ENCODE measurements around the gene ROR2. TPM values are rescaled to one million over a fixed set of nuclear protein-coding genes. Genes with fewer than 3 reads are reported as not detected.

ROR2 gene
- total and polyA plus RNA-seq, 2 of the 13 experiments (the other 11 are each of a cell fraction or from before 2014, with no cell fraction given), result not detected

DNA sequence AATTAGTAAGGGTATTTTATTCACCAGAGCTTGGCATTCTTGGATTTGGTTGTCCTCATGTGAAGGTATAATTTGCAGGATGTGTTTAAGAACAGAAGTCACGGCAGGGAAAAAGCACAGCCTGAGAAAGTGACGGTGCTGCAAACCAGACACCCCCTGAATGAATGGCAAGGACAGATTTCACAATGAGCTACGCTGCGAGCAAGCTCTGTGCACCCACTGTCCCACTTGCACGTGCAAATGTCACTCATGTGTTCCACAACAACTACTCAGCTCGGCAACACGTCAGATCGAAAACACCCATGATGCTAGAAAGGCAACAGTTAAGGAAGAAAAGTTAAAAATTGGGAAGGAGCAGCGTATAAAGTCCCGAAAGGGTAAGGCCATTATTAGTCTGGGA is 168.9 kb downstream of the ROR2 start (continued):
- TF ChIP-seq MLXIP (CRISPR knock-in tag; IDR thresholded peaks at IDR 0.05; ENCODE audit: borderline replicate concordance), result no peak
- TF ChIP-seq IKZF1 (IDR thresholded peaks at IDR 0.05), result no peak

- CTCF ChIA-PET (ENCODE audit: low intra/inter-chr PET ratio, low total read pairs), result no interaction called here
- in situ Hi-C loops (cut with HindIII; ENCODE audit: extremely low pct_ligation_motif_present, low pct_unique_long_range_greater_than_20kb), result no loop called here
Observed at GRCh38 chr9:91778031-91778430, 172.0 kb downstream of the ROR2 start.

GRCh38 chr9:91777292-91777830 is 172.7 kb downstream of the ROR2 start:
- H3K4me1 ChIP-seq (ENCODE audit: insufficient read depth, low read length), result no peaks in the 10 kb centered on the region
- H3K79me2 ChIP-seq (ENCODE audit: insufficient read depth, low read length), result no peaks in the 10 kb centered on the region
- TF ChIP-seq ZNF264 (CRISPR knock-in tag; IDR thresholded peaks at IDR 0.05), result no peak
- POLR2A ChIA-PET, result no interaction called here
- no peaks in the 10 kb centered on the region for H4K20me1 ChIP-seq (ENCODE audit: insufficient read depth, low read length)
- intact Hi-C loops (cut with micrococcal nuclease; ENCODE audit: unreplicated experiment), result no loop called here
- 4% methylated on average over 4 of the region's 4 CpGs for WGBS (ENCODE audit: low lambda C conversion rate)
- H3K9me3 ChIP-seq (ENCODE audit: low read length), result no peaks in the 10 kb centered on the region
- no peak overlapping the region for H2AFZ ChIP-seq (ENCODE audit: low read length)
- CTCF ChIA-PET (ENCODE audit: low intra/inter-chr PET ratio, low total read pairs), result no interaction called here
- no peak for FAIRE-seq
- in situ Hi-C loops (cut with HindIII; ENCODE audit: extremely low pct_ligation_motif_present, low pct_unique_long_range_greater_than_20kb), result no loop called here
- H3K9ac ChIP-seq (ENCODE audit: insufficient read depth, low read depth, low read length), result no peak overlapping the region
- no peak overlapping the region for H3K4me2 ChIP-seq (ENCODE audit: low read depth, low read length)
- no peaks in the 10 kb centered on the region for H3K36me3 ChIP-seq (replicated peaks in 1 of 2; ENCODE audit: control insufficient read depth in 1 of 2, insufficient read depth in 2 of 2, low read length in 2 of 2)
- H3K27me3 ChIP-seq (ENCODE audit: control insufficient read depth in 1 of 2, insufficient read depth in 2 of 2, low read length in 2 of 2), result peaks cover 7 to 54% of the 10 kb centered on the region in 2 experiments; a peak in 3 of 5 replicates
- no peak for DNase-seq (ENCODE audit: low spot score)
- no peak overlapping the region for H3K27ac ChIP-seq (ENCODE audit: extremely low read length, insufficient read depth, low read length)
- ATAC-seq, result no peak
- H3K4me3 ChIP-seq (replicated peaks in 1 of 3; ENCODE audit: insufficient read depth in 1 of 3, low read depth in 2 of 3, low read length in 3 of 3), result no peak overlapping the region
- no TSS peak for BruUV-seq (replicated peaks)

More at GRCh38 chr9:91778031-91778430, 172.0 kb downstream of the ROR2 start:
- no peak for TF ChIP-seq ZNF331 (CRISPR knock-in tag; IDR thresholded peaks at IDR 0.05)
- DNase-seq (ENCODE audit: low spot score) (no peak), ATAC-seq (no peak), FAIRE-seq (no peak)
- POLR2A ChIA-PET, result no interaction called here
- BruUV-seq (replicated peaks), result no TSS peak
- Histone ChIP-seq H2AFZ (ENCODE audit: low read length) (no peak overlapping the region), H3K9ac (ENCODE audit: insufficient read depth, low read depth, low read length) (no peak overlapping the region), H3K4me2 (ENCODE audit: low read depth, low read length) (no peak overlapping the region), H3K36me3 (replicated peaks in 1 of 2; ENCODE audit: control insufficient read depth in 1 of 2, insufficient read depth in 2 of 2, low read length in 2 of 2) (no peaks in the 10 kb centered on the region), H3K4me1 (ENCODE audit: insufficient read depth, low read length) (no peaks in the 10 kb centered on the region), H3K4me3 (replicated peaks in 1 of 3; ENCODE audit: insufficient read depth in 1 of 3, low read depth in 2 of 3, low read length in 3 of 3) (no peak overlapping the region), H3K79me2 (ENCODE audit: insufficient read depth, low read length) (no peaks in the 10 kb centered on the region), H3K27me3 (ENCODE audit: control insufficient read depth in 1 of 2, insufficient read depth in 2 of 2, low read length in 2 of 2) (peaks cover 10 to 53% of the 10 kb centered on the region in 2 experiments; a peak in 4 of 5 replicates), H3K27ac (ENCODE audit: extremely low read length, insufficient read depth, low read length) (no peak overlapping the region), H3K9me3 (ENCODE audit: low read length) (no peaks in the 10 kb centered on the region), H4K20me1 (ENCODE audit: insufficient read depth, low read length) (no peaks in the 10 kb centered on the region)
- intact Hi-C loops (cut with micrococcal nuclease; ENCODE audit: unreplicated experiment), result no loop called here
- WGBS (ENCODE audit: low lambda C conversion rate), result 0% methylated on average over 6 of the region's 10 CpGs
